HepG2 (cell line): ENCODE results near the gene BCAS3.

ENCODE experiments used
- MEIS2 ChIP-seq: sonication (generic); formaldehyde crosslinking; IDR thresholded peaks from 2 replicates; pipeline ENCODE4 v1.9.0; 2021; ENCODE audit warnings: mild to moderate bottlenecking, missing genetic modification reagents
- ZNF138 ChIP-seq: sonication (generic); formaldehyde crosslinking; IDR thresholded peaks from 2 replicates; pipeline ENCODE4 v1.5.0; 2020; ENCODE audit warnings: mild to moderate bottlenecking, low read depth, missing genetic modification reagents

- TF ChIP-seq ZNF138 (CRISPR knock-in tag) (no peak), MEIS2 (no peak)
These were observed 236.4 kb downstream of the BCAS3 start for GRCh38 chr17:60914078-60914477.
